ENCODE results near the gene STRA6.

DNA sequence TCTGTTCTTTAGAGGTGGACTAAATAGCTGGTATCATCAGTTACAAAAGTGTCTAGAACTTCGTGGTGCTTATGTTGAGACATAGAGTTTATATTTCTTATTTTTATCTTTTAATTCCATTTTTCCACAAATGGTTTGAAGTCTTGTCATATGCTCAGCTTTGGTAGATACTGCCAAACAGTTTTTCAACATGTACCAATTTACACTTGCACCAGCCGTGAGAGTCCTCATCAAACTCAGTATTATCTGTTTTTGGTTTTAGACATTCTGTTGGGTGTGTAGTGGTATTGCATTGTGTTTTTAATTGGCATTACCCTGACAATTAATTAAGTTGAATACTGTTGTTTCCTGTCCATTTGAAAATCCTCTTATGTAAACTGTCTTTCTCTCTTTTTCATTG is 55.5 kb downstream of the STRA6 start:
- TF ChIP-seq SP2 (IDR thresholded peaks at IDR 0.05; ENCODE audit: low read length) = no peak
- TF ChIP-seq, protein P1, sequence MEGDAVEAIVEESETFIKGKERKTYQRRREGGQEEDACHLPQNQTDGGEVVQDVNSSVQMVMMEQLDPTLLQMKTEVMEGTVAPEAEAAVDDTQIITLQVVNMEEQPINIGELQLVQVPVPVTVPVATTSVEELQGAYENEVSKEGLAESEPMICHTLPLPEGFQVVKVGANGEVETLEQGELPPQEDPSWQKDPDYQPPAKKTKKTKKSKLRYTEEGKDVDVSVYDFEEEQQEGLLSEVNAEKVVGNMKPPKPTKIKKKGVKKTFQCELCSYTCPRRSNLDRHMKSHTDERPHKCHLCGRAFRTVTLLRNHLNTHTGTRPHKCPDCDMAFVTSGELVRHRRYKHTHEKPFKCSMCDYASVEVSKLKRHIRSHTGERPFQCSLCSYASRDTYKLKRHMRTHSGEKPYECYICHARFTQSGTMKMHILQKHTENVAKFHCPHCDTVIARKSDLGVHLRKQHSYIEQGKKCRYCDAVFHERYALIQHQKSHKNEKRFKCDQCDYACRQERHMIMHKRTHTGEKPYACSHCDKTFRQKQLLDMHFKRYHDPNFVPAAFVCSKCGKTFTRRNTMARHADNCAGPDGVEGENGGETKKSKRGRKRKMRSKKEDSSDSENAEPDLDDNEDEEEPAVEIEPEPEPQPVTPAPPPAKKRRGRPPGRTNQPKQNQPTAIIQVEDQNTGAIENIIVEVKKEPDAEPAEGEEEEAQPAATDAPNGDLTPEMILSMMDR (IDR thresholded peaks at IDR 0.05; ENCODE audit: control extremely low read depth in 1 of 3, insufficient read depth in 1 of 3, low read depth in 1 of 3, low read length in 3 of 3) = no peak
- no peak for TF ChIP-seq POLR2AphosphoS5 (IDR thresholded peaks at IDR 0.05; ENCODE audit: low read depth, low read length)
- no peak for TF ChIP-seq KDM4A (IDR thresholded peaks at IDR 0.05; ENCODE audit: low read depth, low read length, severe bottlenecking)
- no peak for TF ChIP-seq CBX8 (IDR thresholded peaks at IDR 0.05; ENCODE audit: borderline replicate concordance, low read depth, low read length)
- TF ChIP-seq RBBP5 (IDR thresholded peaks at IDR 0.05; ENCODE audit: borderline replicate concordance, low read depth, low read length) = no peak
- no peak for TF ChIP-seq TAF1 (IDR thresholded peaks at IDR 0.05; ENCODE audit: low read depth, low read length)
- no peak for TF ChIP-seq EP300 (IDR thresholded peaks at IDR 0.05; ENCODE audit: borderline replicate concordance in 1 of 2, low read depth in 2 of 2, low read length in 2 of 2)
- TF ChIP-seq RAD21 (IDR thresholded peaks at IDR 0.05 in 1 of 2, conservative IDR thresholded peaks at IDR 0.05 in 1 of 2; ENCODE audit: low read depth in 2 of 2, low read length in 2 of 2) = no peak
- TF ChIP-seq RNF2 (IDR thresholded peaks at IDR 0.05; ENCODE audit: borderline replicate concordance, low read depth, low read length, missing control alignments, poor library complexity, severe bottlenecking) = no peak
- no peak for TF ChIP-seq BCL11A (IDR thresholded peaks at IDR 0.05; ENCODE audit: low read depth in 2 of 2, low read length in 2 of 2)
- no peak for TF ChIP-seq EZH2 (IDR thresholded peaks at IDR 0.05; ENCODE audit: low read depth, low read length, severe bottlenecking)
- no peak for TF ChIP-seq CHD1 (IDR thresholded peaks at IDR 0.05; ENCODE audit: low read depth, low read length)

Data from H1 (cell line).